ENCODE measurements around the gene MPO. TPM values are rescaled to one million over a fixed set of nuclear protein-coding genes. Genes with fewer than 3 reads are reported as not detected.
A peak's percentile ranks its signal among the peaks of the same experiment; 100 is the strongest.

MPO gene
- total RNA-seq, 1 donor from 2014 or later, result not detected

DNA sequence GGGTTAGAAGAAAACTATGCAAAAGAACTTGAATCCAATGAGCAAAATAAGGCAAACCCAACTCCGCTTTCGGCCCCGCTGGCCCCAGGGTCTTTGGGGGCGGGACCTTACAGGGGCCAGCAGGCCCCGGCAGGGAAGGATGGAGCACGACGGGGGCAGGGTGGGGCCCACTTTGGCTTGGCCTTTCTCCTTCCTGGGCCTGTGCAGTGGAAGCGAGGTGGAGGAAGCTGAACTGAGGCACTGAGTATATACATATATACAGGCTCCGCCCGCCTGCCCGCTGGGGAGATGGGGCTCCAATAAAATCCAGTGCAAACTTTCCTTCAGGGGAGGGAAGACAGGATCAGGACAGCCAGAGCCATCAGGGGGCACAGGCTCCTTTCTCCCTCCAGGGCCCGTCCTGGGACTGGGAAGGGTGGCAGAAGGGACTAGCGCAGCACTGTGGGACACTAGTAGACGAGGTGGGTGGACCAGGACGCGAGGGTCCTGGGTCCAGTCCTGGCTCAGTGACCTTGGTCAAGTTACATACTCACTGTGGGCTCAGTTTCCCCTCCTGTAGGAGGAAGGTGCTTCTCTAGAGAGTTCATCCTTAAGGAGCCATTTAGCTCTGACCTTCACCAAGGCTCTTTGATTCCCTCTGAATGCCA lies 20.9 kb upstream of the MPO start:
- intact Hi-C loops (cut with DNase I), result no loop called here

DNA sequence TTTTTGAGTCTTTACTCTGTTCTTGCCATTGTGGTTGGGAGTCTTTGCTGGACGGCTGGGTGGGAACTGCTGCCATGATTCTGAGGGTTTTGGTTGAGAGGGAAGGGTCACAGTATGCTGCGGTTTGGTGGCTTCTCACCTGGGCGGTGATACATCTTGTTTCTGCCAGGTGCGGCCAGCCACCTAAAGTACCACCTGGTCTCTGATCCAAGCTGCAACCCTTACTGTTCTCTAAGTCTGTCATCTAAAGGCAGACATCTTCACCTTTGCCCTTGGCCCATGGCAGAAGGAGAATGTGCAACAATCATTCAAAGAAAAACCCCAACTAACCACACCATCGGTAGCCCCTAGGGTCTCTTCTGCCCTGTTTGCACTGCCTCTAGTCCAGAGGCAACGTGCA lies 19.6 kb upstream of the MPO start:
- Histone ChIP-seq H3K36me3 (no peaks in the 10 kb centered on the region), H3K9me3 (no peaks in the 10 kb centered on the region), H3K4me1 (no peaks in the 10 kb centered on the region), H3K27ac (no peak overlapping the region), H3K27me3 (no peaks in the 10 kb centered on the region), H3K4me3 (no peak overlapping the region)
- no peak for TF ChIP-seq POLR2AphosphoS5 (IDR thresholded peaks at IDR 0.05; ENCODE audit: insufficient read depth in 1 of 2, low read depth in 1 of 2)
- TF ChIP-seq, protein P1, sequence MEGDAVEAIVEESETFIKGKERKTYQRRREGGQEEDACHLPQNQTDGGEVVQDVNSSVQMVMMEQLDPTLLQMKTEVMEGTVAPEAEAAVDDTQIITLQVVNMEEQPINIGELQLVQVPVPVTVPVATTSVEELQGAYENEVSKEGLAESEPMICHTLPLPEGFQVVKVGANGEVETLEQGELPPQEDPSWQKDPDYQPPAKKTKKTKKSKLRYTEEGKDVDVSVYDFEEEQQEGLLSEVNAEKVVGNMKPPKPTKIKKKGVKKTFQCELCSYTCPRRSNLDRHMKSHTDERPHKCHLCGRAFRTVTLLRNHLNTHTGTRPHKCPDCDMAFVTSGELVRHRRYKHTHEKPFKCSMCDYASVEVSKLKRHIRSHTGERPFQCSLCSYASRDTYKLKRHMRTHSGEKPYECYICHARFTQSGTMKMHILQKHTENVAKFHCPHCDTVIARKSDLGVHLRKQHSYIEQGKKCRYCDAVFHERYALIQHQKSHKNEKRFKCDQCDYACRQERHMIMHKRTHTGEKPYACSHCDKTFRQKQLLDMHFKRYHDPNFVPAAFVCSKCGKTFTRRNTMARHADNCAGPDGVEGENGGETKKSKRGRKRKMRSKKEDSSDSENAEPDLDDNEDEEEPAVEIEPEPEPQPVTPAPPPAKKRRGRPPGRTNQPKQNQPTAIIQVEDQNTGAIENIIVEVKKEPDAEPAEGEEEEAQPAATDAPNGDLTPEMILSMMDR (IDR thresholded peaks at IDR 0.05), result no peak
- TF ChIP-seq POLR2A (IDR thresholded peaks at IDR 0.05), result no peak
- intact Hi-C loops (cut with DNase I), result no loop called here
- no peak for DNase-seq (ENCODE audit: extremely low spot score in 2 of 2)

More for the DNA sequence above, 20.9 kb upstream of the MPO start:
- peak in 1 of 2 donors; percentile 89 for DNase-seq (ENCODE audit: extremely low spot score in 2 of 2)
- no peaks in the 10 kb centered on the region for H3K9me3 ChIP-seq
- H3K27me3 ChIP-seq, result no peaks in the 10 kb centered on the region
- H3K27ac ChIP-seq, result no peak overlapping the region
- TF ChIP-seq POLR2A (IDR thresholded peaks at IDR 0.05), result no peak
- TF ChIP-seq, protein P1 (IDR thresholded peaks at IDR 0.05), result no peak
- TF ChIP-seq POLR2AphosphoS5 (IDR thresholded peaks at IDR 0.05; ENCODE audit: insufficient read depth in 1 of 2, low read depth in 1 of 2), result no peak
- H3K36me3 ChIP-seq, result no peaks in the 10 kb centered on the region
- H3K4me1 ChIP-seq, result no peaks in the 10 kb centered on the region
- no peak overlapping the region for H3K4me3 ChIP-seq

DNA sequence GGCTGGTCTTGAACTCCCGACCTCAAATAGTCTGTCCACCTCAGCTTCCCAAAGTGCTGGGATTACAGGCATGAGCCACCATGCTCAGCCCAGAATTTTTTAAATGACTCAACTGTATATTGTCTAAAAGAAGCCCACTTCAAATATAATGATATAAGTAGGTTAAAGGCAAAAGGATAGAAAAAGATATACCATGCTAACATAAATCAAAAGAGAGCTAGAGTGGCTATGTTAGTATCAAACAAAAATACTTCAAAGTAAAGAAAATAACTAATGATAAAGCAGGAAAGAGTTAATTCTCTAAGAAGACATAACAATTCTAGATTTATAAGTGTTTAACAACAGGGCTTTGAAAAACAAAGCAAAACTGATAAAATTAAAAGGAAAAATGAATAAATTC lies 13.3 kb upstream of the MPO start:
- DNase-seq (ENCODE audit: extremely low spot score in 2 of 2), result no peak
- intact Hi-C loops (cut with DNase I), result no loop called here
- Histone ChIP-seq H3K27me3 (no peaks in the 10 kb centered on the region), H3K4me1 (no peaks in the 10 kb centered on the region), H3K36me3 (no peaks in the 10 kb centered on the region), H3K9me3 (no peaks in the 10 kb centered on the region), H3K4me3 (no peak overlapping the region), H3K27ac (no peak overlapping the region)
- TF ChIP-seq, protein P1 (IDR thresholded peaks at IDR 0.05), result no peak
- TF ChIP-seq POLR2A (IDR thresholded peaks at IDR 0.05) (no peak), POLR2AphosphoS5 (IDR thresholded peaks at IDR 0.05; ENCODE audit: insufficient read depth in 1 of 2, low read depth in 1 of 2) (no peak)

DNA sequence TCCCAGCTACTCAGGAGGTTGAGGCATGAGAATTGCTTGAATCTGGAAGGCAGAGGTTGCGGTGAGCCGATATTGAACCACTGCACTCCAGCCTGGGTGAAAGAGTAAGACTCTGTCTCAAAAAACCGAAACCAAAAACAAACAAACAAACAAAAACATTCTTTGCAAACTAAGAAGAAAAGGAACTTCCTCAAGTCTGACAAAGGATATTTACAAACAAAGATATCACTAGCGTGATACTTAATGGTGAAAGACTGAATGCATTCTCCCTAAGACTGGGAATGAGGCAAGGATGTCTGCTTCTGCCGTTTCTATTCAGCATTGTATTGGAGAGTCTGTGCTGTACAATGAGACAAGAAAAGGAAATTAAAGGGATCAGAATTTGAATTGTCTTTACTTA lies 10.5 kb upstream of the MPO start:
- intact Hi-C loops (cut with DNase I), result no loop called here
- H3K9me3 ChIP-seq, result no peaks in the 10 kb centered on the region

DNA sequence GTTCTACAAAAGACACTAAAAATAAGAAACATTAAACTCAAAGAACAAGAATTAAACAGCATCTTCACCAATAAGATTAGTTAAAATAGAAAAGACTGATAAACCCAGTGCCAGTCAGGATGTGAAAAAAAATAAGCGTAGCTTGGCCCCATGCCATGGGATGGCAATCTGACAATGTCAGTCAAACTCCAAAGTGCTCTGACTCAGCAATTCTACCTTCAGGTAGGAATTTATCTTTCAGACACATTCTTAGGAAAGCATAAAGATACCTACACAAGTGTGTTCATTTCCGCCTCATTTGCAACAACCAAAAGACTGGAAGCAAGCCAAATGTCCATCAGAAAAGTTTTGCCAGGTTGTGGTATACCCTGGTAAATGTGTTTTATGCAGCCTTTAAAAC lies 9.1 kb upstream of the MPO start:
- Histone ChIP-seq H3K9me3 (no peaks in the 10 kb centered on the region), H3K4me1 (no peaks in the 10 kb centered on the region), H3K36me3 (no peaks in the 10 kb centered on the region), H3K4me3 (no peak overlapping the region), H3K27ac (no peak overlapping the region), H3K27me3 (no peaks in the 10 kb centered on the region)
- TF ChIP-seq, protein P1 (IDR thresholded peaks at IDR 0.05), result no peak
- no peak for TF ChIP-seq POLR2A (IDR thresholded peaks at IDR 0.05)
- intact Hi-C loops (cut with DNase I), result no loop called here
- no peak for DNase-seq (ENCODE audit: extremely low spot score in 2 of 2)

More for the DNA sequence above, 10.5 kb upstream of the MPO start:
- H3K36me3 ChIP-seq, result no peaks in the 10 kb centered on the region
- no peak for DNase-seq (ENCODE audit: extremely low spot score in 2 of 2)
- H3K4me1 ChIP-seq, result no peaks in the 10 kb centered on the region
- no peaks in the 10 kb centered on the region for H3K27me3 ChIP-seq
- H3K4me3 ChIP-seq, result no peak overlapping the region
- TF ChIP-seq, protein P1 (IDR thresholded peaks at IDR 0.05), result no peak
- TF ChIP-seq POLR2AphosphoS5 (IDR thresholded peaks at IDR 0.05; ENCODE audit: insufficient read depth in 1 of 2, low read depth in 1 of 2), result no peak
- no peak for TF ChIP-seq POLR2A (IDR thresholded peaks at IDR 0.05)
- no peak overlapping the region for H3K27ac ChIP-seq

Measured in vagina (tissue), 2 donors.